ENCODE results near the gene KCNJ6. TPM values are rescaled to one million over a fixed set of nuclear protein-coding genes. Genes with fewer than 3 reads are reported as not detected.

The KCNJ6 gene
- total and polyA plus RNA-seq, 9 of the 15 experiments (the other 6 are each of a cell fraction or from before 2014, with no cell fraction given): 0.06 to 0.21 (median 0.13) TPM; not detected in 1

- TF ChIP-seq ARID4B (CRISPR knock-in tag; IDR thresholded peaks at IDR 0.05) (no peak), TCF7 (IDR thresholded peaks at IDR 0.05; ENCODE audit: borderline replicate concordance) (no peak), TFAP4 (CRISPR knock-in tag; IDR thresholded peaks at IDR 0.05; ENCODE audit: borderline replicate concordance) (no peak), XRCC5 (IDR thresholded peaks at IDR 0.05; ENCODE audit: low read depth, low read length) (no peak), ZZZ3 (IDR thresholded peaks at IDR 0.05) (no peak), MTA1 (IDR thresholded peaks at IDR 0.05; ENCODE audit: borderline replicate concordance) (no peak), JUN (IDR thresholded peaks at IDR 0.05; ENCODE audit: borderline replicate concordance, low read depth, low read length) (no peak), JUN (CRISPR knock-in tag; IDR thresholded peaks at IDR 0.05; ENCODE audit: borderline replicate concordance) (no peak), GMEB1 (CRISPR knock-in tag; IDR thresholded peaks at IDR 0.05) (peak; percentile 79), ESRRB (CRISPR knock-in tag; IDR thresholded peaks at IDR 0.05; ENCODE audit: borderline replicate concordance) (no peak), SRSF7 (optimal IDR thresholded peaks at IDR 0.05; ENCODE audit: low read depth, low read length) (no peak), HIVEP1 (CRISPR knock-in tag; IDR thresholded peaks at IDR 0.05) (peak; percentile 95), HNRNPL (IDR thresholded peaks at IDR 0.05; ENCODE audit: low read depth, low read length) (no peak), ZNF3 (CRISPR knock-in tag; IDR thresholded peaks at IDR 0.05) (no peak), NCOA1 (IDR thresholded peaks at IDR 0.05; ENCODE audit: low read depth) (no peak), ZNF77 (CRISPR knock-in tag; IDR thresholded peaks at IDR 0.05) (no peak), TEAD2 (tag; IDR thresholded peaks at IDR 0.05) (peak; percentile 95), MCM7 (IDR thresholded peaks at IDR 0.05) (no peak), FOXP4 (CRISPR knock-in tag; IDR thresholded peaks at IDR 0.05; ENCODE audit: borderline replicate concordance) (no peak), PTTG1 (tag; IDR thresholded peaks at IDR 0.05; ENCODE audit: low read depth) (peak; percentile 97)
Observed at GRCh38 chr21:37566790-37567615, 349.3 kb downstream of the KCNJ6 start (continued).

Data from K562 (cell line).